GM06990 (cell line): ENCODE data around the gene SYT2.
"Not testable (repeated sequence)": the region's sequence is repeated elsewhere in the genome, so short reads cannot be mapped to it uniquely, and the experiment has no call there.

ENCODE experiments used
- DNase-seq: peaks from one replicate; pipeline ENCODE4 v3.0.0-alpha.2; 2011; ENCODE audit not compliant: insufficient read length; ENCODE audit errors: extremely low read depth
- H3K27me3 ChIP-seq: replicated peaks from 2 replicates; pipeline ENCODE4 v1.6.0; 2011; ENCODE audit warnings: low read length; ENCODE audit not compliant: control insufficient read depth, insufficient read depth
- H3K36me3 ChIP-seq: 2 replicates; pipeline ENCODE4 v1.5.1; 2011; ENCODE audit warnings: low read length; ENCODE audit not compliant: control insufficient read depth, insufficient read depth
- H3K4me3 ChIP-seq: replicated peaks from 2 replicates; pipeline ENCODE4 v1.5.1; 2011; ENCODE audit warnings: low read depth, mild to moderate bottlenecking, control low read depth, low read length

SYT2 gene

DNA sequence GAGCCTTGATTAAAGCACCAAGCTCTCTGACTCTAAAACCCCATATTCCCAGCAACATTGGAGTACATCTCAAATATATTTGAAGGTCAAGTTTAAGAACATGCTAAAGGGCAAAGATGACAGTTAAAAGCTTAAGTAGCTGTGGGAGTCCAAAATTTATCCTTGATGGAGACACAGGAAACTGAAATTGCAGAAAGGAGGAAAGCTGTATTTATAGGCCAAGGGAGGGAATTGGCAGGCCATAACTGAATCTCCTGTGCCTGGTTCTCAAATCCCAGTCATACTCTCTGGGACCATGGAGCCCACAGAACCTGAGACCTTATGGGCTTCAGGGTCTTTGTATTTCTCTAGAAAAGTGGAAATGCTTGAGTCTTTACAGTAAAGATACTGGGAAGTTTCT, 167.8 kb downstream of the SYT2 start:
- not testable (repeated sequence) for DNase-seq, H3K36me3 ChIP-seq, H3K4me3 ChIP-seq, H3K27me3 ChIP-seq

DNA sequence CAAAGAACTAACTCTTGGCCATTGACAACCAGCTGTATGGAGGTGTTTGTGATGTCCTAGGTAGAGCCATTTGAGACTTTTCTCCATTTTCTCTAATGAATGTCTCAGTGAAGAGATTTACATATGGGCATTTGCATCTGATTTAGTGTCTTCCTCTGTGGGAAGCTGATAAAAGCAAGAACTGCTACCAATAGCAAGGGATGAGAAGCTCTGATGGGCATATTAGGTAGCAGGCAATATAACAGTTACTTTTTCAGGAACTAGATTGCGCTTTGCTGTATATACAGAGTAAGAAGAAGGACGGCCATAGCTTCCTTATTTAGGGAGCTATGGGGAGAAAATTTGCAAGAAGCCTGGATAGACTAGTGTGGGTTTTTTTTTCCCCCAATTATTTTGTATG, 169.4 kb downstream of the SYT2 start:
- DNase-seq = not testable (repeated sequence)

More for the DNA sequence above, 169.4 kb downstream of the SYT2 start:
- H3K4me3 ChIP-seq, H3K36me3 ChIP-seq, H3K27me3 ChIP-seq: not testable (repeated sequence)
